A673 (cell line): ENCODE results near the gene RASGRP2.

ENCODE experiments used
- CTCF ChIP-seq: fragments of 300-800, 200-600 bp; sonication (generic); conservative IDR thresholded peaks from 2 replicates; pipeline ENCODE4 v1.5.1; 2017; ENCODE audit warnings: low read depth, mild to moderate bottlenecking, antibody characterized with exemption, low read length, moderate library complexity, mixed read lengths
- EZH2 ChIP-seq: fragments of 200-600 bp; sonication (generic); IDR thresholded peaks from 2 replicates; pipeline ENCODE4 v1.6.1; 2017; ENCODE audit warnings: borderline replicate concordance, low read depth, mild to moderate bottlenecking, mixed read lengths, antibody characterized with exemption, low read length; ENCODE audit not compliant: poor library complexity, severe bottlenecking

- no peak for TF ChIP-seq CTCF
- no peak for TF ChIP-seq EZH2
These were observed 21.5 kb downstream of the RASGRP2 start for GRCh38 chr11:64722141-64723065.
